Endometrial microvascular endothelial cells (primary cell): ENCODE data around the gene KRTAP10-4. TPM values are rescaled to one million over a fixed set of nuclear protein-coding genes. Genes with fewer than 3 reads are reported as not detected.
"Not testable (repeated sequence)": the region's sequence is repeated elsewhere in the genome, so short reads cannot be mapped to it uniquely, and the experiment has no call there.

Experiments used
- in situ Hi-C: cut with HindIII; loops from 2 replicates; pipeline ENCODE4 v1.10.0; 2017; ENCODE audit warnings: low sequenced_read_pairs, low pct_unique_long_range_greater_than_20kb; ENCODE audit errors: inconsistent ontology term
- total RNA-seq: library from RNA; depleted of rRNA; stranded (reverse); fragments of >200 nt; gene quantifications from one replicate; pipeline ENCODE4 v1.2.3, GENCODE V29; 2015; ENCODE audit errors: inconsistent ontology term

Gene KRTAP10-4, protein sequence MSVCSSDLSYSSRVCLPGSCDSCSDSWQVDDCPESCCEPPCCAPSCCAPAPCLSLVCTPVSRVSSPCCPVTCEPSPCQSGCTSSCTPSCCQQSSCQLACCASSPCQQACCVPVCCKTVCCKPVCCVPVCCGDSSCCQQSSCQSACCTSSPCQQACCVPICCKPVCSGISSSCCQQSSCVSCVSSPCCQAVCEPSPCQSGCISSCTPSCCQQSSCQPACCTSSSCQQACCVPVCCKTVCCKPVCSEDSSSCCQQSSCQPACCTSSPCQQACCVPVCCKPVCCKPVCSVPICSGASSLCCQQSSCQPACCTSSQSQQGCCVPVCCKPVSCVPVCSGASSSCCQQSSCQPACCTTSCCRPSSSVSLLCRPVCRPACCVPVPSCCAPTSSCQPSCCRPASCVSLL
- not detected for total RNA-seq

DNA sequence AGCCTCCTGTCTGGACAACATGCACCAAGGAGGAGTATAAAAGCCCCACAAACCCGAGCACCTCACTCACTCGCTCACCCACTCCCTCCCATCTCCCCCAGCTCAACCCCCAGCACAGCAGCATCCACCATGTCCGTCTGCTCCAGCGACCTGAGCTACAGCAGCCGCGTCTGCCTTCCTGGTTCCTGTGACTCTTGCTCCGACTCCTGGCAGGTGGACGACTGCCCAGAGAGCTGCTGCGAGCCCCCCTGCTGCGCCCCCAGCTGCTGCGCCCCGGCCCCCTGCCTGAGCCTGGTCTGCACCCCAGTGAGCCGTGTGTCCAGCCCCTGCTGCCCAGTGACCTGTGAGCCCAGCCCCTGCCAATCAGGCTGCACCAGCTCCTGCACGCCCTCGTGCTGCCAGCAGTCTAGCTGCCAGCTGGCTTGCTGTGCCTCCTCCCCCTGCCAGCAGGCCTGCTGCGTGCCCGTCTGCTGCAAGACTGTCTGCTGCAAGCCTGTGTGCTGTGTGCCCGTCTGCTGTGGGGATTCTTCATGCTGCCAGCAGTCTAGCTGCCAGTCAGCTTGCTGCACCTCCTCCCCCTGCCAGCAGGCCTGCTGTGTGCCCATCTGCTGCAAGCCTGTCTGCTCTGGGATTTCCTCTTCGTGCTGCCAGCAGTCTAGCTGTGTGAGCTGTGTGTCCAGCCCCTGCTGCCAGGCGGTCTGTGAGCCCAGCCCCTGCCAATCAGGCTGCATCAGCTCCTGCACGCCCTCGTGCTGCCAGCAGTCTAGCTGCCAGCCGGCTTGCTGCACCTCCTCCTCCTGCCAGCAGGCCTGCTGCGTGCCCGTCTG, at the start of gene KRTAP10-4:
TSS of gene KRTAP10-4 (plus strand) at position 100 of the 827 bp plus-strand sequence. CDS start at position 130, 30 bp downstream.
- in situ Hi-C loops = not testable (repeated sequence)

DNA sequence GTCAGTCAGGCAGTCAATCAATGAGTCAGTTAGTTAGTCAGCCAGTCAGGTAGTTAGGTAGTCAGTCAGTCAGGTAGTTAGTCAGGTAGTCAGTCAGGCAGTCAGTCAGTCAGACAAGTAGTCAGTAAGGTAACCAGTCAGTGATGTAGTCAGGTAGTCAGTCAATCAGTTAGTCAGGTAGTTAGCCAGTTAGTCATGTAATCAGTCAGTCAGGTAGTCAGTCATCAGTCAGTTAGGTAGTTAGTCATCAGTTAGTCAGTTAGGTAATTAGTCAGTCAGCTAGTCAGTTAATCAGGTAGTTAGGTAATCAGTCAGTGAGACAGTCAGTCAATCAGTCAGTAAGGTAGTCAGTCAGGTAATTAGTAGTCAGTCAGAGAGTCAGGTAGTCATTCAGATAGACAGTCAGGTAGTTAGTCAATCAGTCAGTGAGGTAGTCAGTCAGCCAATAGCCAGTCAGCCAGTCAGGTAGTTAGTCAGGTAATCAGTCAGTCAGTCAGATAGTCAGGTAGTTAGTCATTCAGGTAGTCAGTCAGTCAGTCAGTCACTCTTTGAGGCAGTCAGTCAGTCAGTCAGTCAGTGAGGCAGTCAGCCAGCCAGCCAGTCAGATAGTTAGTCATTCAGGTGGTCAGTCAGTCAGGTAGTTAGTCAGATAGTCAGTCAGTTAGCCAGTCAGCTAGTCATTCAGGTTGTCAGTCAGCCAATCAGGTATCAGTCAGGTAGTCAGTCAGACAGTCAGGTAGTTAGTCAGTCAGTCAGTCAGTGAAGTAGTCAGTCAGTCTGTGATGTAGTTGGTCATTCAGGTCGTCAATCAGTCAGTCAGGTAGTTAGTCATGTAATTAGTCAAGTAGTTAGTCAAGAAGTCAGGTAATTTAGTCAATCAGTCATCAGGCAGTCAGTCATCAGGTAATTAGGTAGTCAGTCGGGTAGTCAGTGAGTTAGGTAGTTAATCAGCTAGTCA, 48.8 kb upstream of the KRTAP10-4 start:
- in situ Hi-C loops = no loop called here

DNA sequence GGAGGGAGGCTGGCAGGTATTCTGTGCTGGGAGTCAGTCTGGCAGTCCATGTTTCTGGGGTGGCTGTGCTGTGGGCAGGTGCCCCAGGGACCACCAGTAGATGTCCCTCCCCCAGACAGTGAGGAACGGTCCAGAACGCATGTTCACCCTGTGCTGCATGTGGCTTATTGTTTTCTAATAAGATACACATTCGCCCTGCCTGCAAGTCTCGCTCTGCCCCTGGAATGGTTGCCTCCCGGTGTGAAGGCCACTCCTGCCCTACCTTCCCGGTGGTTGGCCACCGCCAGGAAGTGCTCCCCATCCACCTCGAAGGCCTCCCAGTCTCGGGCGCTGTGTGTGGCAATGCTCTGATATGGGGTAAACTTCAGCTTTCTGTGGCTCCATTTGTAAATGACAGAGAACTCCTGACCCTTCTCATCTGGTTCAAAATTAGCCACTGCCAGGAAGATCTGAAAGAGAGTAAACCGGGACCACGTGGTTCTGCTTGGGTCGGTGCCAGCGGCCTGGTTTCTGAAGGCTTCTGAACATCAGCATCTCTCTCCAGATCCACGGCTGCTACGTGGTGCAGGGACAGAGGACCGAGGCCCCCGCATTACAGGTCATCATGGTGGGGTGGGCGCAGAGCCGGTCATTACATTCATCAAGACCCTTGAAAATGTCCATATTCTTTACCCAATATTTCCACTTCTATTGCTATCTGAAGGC, 48.0 kb upstream of the KRTAP10-4 start:
- in situ Hi-C loops = no loop called here

DNA sequence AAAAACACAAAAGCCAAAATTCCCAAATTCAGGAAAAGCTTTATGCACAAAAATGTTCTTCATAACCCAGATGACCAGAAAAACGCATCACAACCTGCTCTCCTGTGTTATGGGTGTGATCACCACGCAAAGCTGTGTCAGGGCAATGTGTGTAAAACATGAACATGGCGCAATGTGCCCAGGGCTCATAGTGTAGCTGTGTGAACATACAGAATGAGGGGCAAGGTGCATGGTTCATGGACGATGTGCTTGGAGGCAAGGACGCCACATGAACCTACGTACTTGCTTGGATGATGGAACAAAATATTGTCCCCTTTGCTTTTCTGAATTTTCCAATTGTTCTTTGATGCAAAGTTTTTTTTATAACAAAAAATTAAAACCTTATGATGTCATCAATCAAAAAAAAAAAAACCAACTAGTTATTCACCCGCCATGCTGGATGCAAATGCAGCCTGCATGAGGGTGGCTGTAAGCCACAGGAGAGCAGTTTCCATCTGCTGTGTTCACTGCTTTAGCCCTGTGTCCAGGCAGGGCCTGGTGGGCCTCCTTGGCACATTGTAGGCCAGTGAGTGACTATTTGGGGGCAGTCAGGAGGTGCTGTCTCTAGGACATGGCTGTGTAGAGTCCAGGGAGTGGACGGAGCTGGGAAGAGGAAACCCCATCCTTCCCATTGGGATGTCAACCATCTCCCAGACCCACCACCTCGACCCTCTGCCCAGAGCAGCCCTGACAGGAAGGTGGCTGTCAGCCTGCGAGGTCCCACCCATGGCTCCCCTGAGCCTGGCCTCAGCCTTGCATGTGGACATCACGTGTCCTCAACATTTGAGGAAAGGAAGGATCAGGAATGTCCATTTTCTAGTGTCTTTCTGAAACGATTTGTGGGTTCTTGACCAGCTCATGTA, 47.2 kb upstream of the KRTAP10-4 start:
- in situ Hi-C loops = no loop called here

DNA sequence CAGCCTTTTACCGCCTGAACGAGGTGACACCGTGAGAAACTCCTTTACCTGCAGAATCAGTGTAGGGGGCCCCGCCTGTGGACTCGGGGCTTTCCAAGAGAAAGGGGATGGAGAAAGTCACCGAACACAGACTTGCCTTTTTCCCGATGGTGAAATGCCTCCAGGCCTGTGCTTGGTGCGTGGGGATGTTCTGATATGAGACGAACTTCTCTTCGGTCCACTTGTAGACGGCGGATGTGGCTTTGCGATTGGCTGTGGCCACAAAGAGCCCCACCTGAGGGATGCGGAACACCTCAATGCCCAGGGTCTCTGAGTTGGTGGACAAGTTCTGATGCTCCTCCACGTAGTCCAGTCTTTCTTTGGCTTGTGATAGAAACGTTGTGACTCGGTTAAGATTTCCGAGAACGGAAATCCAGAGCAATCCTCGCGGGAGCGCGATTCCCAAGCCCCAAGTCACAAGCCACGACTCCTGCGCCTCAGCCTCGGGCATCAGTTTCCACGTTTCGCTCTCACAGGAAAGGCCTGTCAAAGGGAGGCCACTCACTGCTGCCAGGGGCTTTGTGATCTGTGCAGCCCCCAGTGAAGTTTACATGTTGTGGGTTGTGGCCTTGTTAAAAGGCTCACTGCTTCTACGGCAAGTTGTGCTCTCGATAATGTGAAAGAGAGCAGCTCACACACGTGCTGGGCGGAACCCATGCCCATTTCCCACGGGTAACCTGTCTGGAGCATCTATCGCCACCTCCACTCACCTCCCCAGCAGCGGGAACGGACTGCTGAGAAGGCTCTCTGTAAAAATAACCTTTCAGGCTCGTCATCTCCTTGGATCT, 46.2 kb upstream of the KRTAP10-4 start:
- in situ Hi-C loops = no loop called here

DNA sequence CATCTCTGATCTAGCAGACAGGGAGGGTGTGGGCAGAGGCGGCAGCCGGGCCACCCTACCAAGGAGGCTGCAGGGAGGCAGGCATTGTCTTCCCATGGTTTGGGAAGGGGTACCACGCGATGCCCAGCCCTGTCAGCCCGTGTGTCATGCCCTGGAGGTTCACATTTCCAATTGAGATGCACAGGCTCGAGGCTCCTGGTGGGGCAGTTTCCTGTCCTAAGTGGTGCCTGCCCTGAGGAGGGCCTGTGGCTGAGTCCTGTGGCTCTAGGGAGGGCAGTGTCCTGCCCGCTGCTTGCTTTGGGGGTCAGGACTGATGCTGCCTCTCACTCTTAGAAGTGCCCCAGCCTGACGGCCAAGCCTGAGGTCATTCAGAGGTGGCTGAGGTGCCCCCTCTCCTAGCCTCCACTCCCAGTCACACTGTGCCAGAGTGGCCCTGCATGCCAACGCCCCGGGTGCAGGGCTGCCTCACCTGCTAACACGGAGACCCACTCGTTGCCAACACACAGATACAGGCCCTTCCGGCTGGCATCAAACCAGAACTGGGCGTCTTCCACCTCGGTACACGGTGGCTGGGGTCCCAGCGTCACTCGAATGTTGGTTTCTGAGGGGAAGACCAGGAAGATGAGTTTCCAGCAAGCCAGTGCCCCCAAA, 45.4 kb upstream of the KRTAP10-4 start:
- in situ Hi-C loops = no loop called here

DNA sequence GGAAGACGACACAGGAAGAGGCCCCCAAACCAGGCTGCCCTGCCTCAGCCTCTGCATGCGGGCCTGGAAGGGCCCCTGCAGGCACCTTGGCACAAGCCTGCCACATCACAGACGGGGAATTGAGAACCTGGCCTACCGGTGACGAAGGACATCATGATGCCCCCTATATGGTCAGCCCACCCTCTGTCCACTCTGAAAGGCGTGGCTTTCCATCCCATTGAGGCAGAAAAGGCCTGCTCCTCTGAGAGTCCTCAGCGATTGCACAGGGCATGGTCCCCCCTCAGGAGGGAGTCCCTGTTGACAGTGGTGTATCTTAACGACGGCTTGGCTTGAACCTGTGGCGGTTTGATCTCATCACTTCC, 44.9 kb upstream of the KRTAP10-4 start:
- in situ Hi-C loops = no loop called here

DNA sequence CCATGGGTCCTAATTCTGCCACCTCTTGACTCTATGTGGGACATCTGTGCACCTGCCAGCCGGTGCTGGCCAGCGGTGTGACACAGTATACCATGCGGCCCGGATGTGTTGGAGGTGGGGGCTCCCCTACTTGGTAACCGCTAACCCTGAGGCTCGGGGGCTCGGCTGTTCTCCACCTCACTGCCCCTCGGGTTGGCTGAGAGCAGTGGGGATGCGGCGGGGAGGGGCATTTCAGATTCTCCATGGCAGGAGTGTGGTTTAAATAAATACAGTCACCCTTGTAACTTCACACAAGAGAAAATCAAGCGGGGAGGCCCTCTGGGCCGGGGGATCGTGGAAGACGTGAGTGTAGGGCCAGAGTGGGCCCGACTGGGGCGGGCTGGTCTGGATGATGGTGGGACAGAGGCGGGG, 44.5 kb upstream of the KRTAP10-4 start:
- in situ Hi-C loops = no loop called here

DNA sequence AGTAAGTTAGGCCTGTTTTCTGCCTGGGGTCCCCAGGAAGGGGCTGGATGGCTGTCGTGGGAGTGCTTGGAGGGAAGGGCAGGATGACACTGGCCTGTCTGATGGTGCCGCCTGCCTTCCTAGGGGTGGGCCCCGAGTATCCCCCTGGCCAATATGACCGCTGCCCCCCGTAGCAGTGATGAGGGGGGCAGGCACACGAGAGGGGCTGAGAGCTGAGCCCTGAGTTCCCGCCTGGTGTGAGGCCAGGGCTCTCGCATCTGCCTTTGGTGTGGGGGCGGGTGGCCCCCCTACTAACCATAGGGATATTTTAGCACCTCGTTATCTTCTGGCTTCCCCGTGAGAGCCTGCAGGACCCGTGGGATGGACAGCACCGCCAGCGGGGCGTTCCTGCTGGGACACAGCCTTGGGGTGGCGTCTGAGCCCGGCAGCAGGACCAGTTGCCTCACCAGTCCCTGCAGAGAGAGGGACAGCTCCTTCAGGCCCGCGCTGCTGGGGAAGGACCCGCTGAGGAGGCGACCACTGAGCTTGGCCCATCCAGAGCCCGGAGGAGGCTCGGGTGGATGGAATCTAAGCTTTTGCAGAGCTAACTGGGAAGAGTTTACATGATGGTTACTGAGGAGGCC, 43.9 kb upstream of the KRTAP10-4 start:
- in situ Hi-C loops = no loop called here

DNA sequence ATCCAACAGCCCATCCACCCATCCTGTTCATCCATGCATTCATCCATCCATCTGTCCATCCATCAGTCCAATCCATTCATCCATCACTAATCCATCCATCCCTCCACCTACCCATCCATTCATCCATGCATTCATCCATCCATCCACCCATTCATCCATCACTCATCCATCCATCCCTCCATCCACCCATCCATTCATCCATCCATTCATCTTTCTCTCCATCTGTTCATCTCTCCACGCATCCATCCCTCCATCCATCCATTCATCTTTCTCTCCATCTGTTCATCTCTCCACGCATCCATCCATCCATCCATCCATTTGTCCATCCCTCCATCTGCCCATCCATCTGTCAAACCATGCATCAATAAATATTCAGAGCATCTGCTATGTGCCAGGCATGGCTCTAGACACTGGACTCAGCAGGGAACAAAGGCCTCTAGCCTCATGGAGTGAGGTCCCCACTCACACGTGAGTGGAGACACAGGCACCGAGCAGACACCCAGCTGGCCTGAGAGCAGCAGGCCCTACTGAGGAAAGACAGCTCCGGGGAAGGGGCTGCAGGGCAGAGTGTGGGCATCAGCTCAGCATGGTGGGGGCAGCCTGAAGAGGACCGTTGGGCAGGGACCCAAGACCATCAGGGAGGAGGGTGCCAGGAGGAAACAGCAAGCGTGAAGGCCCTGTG, 43.2 kb upstream of the KRTAP10-4 start:
- in situ Hi-C loops = no loop called here

DNA sequence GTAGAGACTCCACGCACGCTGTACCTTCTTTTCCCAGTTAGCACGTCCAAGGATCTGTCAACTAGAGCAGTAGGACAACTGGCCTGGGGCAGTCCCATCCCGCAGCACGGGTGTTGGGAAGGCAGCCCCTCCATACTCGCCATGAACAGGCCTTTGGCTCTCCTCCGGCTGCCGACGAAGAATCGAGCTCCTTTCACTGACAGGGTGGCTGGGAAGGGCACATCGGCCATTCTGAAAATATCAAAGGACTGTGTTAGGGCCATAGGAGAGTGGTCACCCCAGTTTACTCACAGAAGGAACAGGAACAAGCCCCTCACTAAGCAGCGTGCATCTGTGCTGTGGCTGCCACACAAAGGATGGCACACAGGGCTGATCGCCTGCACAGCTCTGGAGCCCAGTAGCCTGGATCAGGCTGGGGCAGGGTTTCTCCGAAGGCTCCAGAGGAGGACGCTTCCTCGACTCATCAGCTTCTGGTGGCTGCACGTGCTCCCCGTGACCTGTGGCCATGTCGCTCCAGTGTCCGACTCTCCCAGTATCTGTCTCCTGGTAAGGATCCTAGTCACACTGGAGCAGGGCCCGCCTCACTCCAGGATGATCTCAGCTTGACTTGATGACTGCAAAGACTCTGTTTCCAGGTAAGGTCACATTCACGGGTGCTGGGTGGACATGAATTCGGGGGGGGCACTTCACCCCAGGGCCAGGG, 42.5 kb upstream of the KRTAP10-4 start:
- in situ Hi-C loops = no loop called here

DNA sequence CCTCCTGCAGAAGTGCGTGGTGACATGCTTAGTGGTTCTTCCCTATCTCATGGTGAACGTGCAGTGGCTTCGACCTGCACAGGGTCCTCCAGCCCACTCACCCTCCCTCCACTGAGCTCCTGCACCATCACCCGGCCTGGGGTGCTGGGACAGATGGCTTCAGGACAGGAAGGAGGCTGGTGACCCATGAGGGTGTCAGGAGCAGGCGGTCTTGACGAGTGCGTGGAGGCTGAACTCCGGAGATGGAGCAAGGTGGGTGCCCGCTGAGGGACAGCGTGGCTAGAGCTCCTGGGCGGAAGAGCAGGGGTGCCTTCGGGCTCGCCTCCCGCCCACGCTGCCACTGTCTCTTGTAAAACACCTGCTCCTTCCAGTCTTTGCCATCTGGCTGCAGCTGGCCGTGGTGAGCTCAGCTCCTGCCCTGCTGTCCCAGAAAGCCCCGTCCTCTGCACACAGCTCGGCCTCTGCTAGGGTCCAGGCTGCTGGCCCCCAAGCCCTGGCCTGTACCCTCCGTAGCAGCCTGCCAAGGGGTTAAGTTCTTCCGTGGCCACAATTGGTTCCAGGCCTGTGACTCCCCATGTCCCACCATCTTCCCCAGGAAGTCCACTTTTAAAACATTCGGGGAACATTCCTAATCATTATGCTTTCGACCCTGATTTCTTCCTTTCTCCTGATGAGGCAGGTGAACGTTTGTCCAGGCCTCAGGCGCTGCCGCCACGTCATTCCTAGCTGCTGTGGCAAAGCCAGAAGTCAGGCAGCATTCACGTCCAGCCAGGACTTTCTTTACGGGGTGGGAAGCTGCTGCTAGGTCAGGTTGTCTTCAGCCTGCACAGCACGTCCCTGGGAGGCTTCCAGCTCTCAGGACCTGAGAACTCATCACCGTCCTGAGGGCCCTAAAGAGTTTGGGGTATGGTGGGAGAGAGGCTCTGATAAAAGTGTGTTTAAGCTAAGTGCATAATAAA, 41.6 kb upstream of the KRTAP10-4 start:
- in situ Hi-C loops = no loop called here

DNA sequence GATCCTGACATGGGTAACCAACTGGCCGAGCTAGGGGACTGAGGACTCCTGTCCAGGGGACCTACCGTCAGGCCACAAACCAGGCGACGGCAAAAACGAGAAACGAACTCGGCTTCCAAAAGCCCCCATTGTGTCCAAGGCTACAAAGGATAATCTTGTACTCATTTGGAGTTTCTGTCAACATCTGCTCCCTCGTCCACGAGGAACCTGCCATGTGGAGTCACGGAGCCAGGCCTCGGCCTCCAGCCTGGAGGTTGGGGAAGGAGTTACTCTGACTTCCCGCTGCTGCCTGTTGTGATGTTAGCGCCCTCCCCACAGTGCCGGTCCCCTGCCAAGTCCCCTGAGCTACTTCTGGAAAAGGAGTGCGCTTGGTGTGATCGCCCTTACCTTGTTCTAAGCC, 40.8 kb upstream of the KRTAP10-4 start:
- in situ Hi-C loops = no loop called here
